CD14-positive monocyte (primary cell): ENCODE data around the gene DLK1. TPM values are rescaled to one million over a fixed set of nuclear protein-coding genes. Genes with fewer than 3 reads are reported as not detected.

Experiments used
- DNase-seq, 3 donors: peaks; one replicate each; pipeline ENCODE4 v3.0.0-alpha.2; 2011 to 2022
- H2AFZ ChIP-seq: 2 replicates; pipeline ENCODE4 v1.6.0; 2012; ENCODE audit warnings: mild to moderate bottlenecking, low read depth, low read length, inconsistent platforms; ENCODE audit not compliant: insufficient read depth, poor library complexity, severe bottlenecking
- H3K27ac ChIP-seq, 2 donors: 1 replicate in 1 of 2; 2 replicates in 1 of 2; pipeline ENCODE4 v1.5.1; 2012 to 2013; ENCODE audit warnings: low read length in 2 of 2, control low read depth in 1 of 2, inconsistent platforms in 1 of 2, low read depth in 1 of 2, mild to moderate bottlenecking in 1 of 2
- H3K27me3 ChIP-seq, 2 donors: one replicate each; pipeline versions ENCODE4 v1.6.0 to v1.6.1; 2011 to 2013; ENCODE audit warnings: low read length in 2 of 2; ENCODE audit not compliant: control insufficient read depth in 2 of 2, insufficient read depth in 2 of 2
- H3K36me3 ChIP-seq, 2 donors: replicated peaks in 1 of 2; 1 replicate in 1 of 2; 2 replicates in 1 of 2; pipeline versions ENCODE4 v1.5.1 to v1.6.1; 2012 to 2013; ENCODE audit warnings: low read length in 2 of 2, control low read depth in 1 of 2, inconsistent platforms in 1 of 2, mild to moderate bottlenecking in 1 of 2; ENCODE audit not compliant: insufficient read depth in 2 of 2, control insufficient read depth in 1 of 2
- H3K4me1 ChIP-seq, 2 donors: 1 replicate in 1 of 2; 2 replicates in 1 of 2; pipeline versions ENCODE4 v1.5.1 to v1.6.1; 2012 to 2013; ENCODE audit warnings: low read length in 2 of 2, control low read depth in 1 of 2, inconsistent platforms in 1 of 2, mild to moderate bottlenecking in 1 of 2, moderate library complexity in 1 of 2; ENCODE audit not compliant: insufficient read depth in 2 of 2, control insufficient read depth in 1 of 2
- H3K4me2 ChIP-seq: replicated peaks from 2 replicates; pipeline ENCODE3; 2012; ENCODE audit warnings: low read length, moderate library complexity, mild to moderate bottlenecking; ENCODE audit not compliant: poor library complexity, severe bottlenecking; ENCODE audit errors: extremely low read depth
- H3K4me3 ChIP-seq, 3 experiments: fragments of 200-600 bp in 1 of 3; sonication (generic) in 1 of 3; replicated peaks in 1 of 3; 1 replicate in 2 of 3; 2 replicates in 1 of 3; pipeline ENCODE4 v1.5.1; 2011 to 2013; ENCODE audit warnings: low read length in 3 of 3, mild to moderate bottlenecking in 3 of 3, control low read depth in 2 of 3, low read depth in 2 of 3, inconsistent platforms in 1 of 3, moderate library complexity in 1 of 3
- H3K79me2 ChIP-seq: 2 replicates; pipeline ENCODE4 v1.6.0; 2012; ENCODE audit warnings: mild to moderate bottlenecking, control low read depth, inconsistent platforms, low read length, moderate library complexity; ENCODE audit not compliant: insufficient read depth
- H3K9ac ChIP-seq: 2 replicates; pipeline ENCODE4 v1.6.0; 2017; ENCODE audit warnings: low read length, mild to moderate bottlenecking; ENCODE audit not compliant: insufficient read depth, poor library complexity, severe bottlenecking
- H3K9me3 ChIP-seq, 2 donors: replicated peaks in 1 of 2; 1 replicate in 1 of 2; 2 replicates in 1 of 2; pipeline versions ENCODE4 v1.5.1 to v1.6.1; 2012 to 2013; ENCODE audit warnings: low read length in 2 of 2, control low read depth in 1 of 2; ENCODE audit not compliant: control insufficient read depth in 1 of 2, insufficient read depth in 1 of 2
- H4K20me1 ChIP-seq: 2 replicates; pipeline ENCODE4 v1.6.0; 2012; ENCODE audit warnings: mild to moderate bottlenecking, low read length, control low read depth, moderate library complexity; ENCODE audit not compliant: insufficient read depth
- H3K27ac Mint-ChIP-seq, 7 donors: one replicate each; pipeline ENCODE4 v1.8.0; 2020; ENCODE audit warnings: mild to moderate bottlenecking in 7 of 7, mixed read lengths in 7 of 7, moderate library complexity in 6 of 7, inconsistent platforms in 2 of 7
- H3K27me3 Mint-ChIP-seq, 3 donors: one replicate each; pipeline ENCODE4 v1.8.0; 2021 to 2022; ENCODE audit warnings: low read depth in 3 of 3, mild to moderate bottlenecking in 3 of 3, mixed read lengths in 3 of 3, moderate library complexity in 3 of 3, inconsistent platforms in 1 of 3
- H3K36me3 Mint-ChIP-seq, 2 donors: one replicate each; pipeline ENCODE4 v1.8.0; 2020; ENCODE audit warnings: mixed read lengths in 2 of 2, inconsistent platforms in 1 of 2, mild to moderate bottlenecking in 1 of 2
- H3K4me1 Mint-ChIP-seq: one replicate; pipeline ENCODE4 v1.8.0; 2020; ENCODE audit warnings: mild to moderate bottlenecking, mixed read lengths
- H3K4me3 Mint-ChIP-seq, 2 donors: one replicate each; pipeline ENCODE4 v1.8.0; 2020; ENCODE audit warnings: mild to moderate bottlenecking in 2 of 2, mixed read lengths in 2 of 2, moderate library complexity in 1 of 2
- H3K9me3 Mint-ChIP-seq, 7 donors: one replicate each; pipeline ENCODE4 v1.8.0; 2020 to 2022; ENCODE audit warnings: mixed read lengths in 7 of 7, mild to moderate bottlenecking in 6 of 7, moderate library complexity in 6 of 7, inconsistent platforms in 2 of 7
- CTCF ChIP-seq: fragments of 200-600 bp; IDR thresholded peaks from one replicate; pipeline ENCODE4 v1.8.0; 2022; ENCODE audit warnings: antibody characterized with exemption, mild to moderate bottlenecking
- whole genome bisulfite sequencing: methylation state at CpG from one replicate; pipeline ENCODE4 v1.1.5; 2013; ENCODE audit warnings: missing lambda C conversion rate; ENCODE audit not compliant: insufficient coverage; 5-methylcytosine and 5-hydroxymethylcytosine counted together
- intact Hi-C, 2 donors: fragments of 100-400 bp; cut with micrococcal nuclease; formaldehyde crosslinking; loops; one replicate each; pipeline versions ENCODE4 v1.15.0 to v1.15.1; 2023
- polyA plus RNA-seq, 3 donors: library from polyadenylated mRNA; depleted of rRNA in 1 of 3; unstranded in 2 of 3; stranded (reverse) in 1 of 3; fragments of 300-500 nt in 2 of 3; fragments of >200 nt in 1 of 3; fragmentation: Illumina TruSeq in 2 of 3; gene quantifications; 1 replicate in 2 of 3; 2 replicates in 1 of 3; pipeline ENCODE4 v1.2.3, GENCODE V29; 2012 to 2021

The DLK1 gene
- polyA plus RNA-seq, 3 donors = 0.04 TPM; not detected in 2

- intact Hi-C loops = no loop called here
- no peaks in the 10 kb centered on the region for H3K79me2 ChIP-seq
- H2AFZ ChIP-seq = no peak overlapping the region
- Mint-ChIP-seq H3K27me3 (peaks cover 1 to 3% (median 2%) of the 10 kb centered on the region in 3 donors), H3K4me1 (no peaks in the 10 kb centered on the region), H3K4me3 (no peak overlapping the region), H3K36me3 (no peaks in the 10 kb centered on the region), H3K9me3 (no peaks in the 10 kb centered on the region), H3K27ac (peak overlapping the region in 1 of 7 donors; percentile 46)
- DNase-seq = no peak
- H3K36me3 ChIP-seq = no peaks in the 10 kb centered on the region
- H4K20me1 ChIP-seq = no peaks in the 10 kb centered on the region
- no peaks in the 10 kb centered on the region for H3K9me3 ChIP-seq
- no peaks in the 10 kb centered on the region for H3K4me1 ChIP-seq
- no peak for TF ChIP-seq CTCF
- H3K4me2 ChIP-seq = no peak overlapping the region
- no peak overlapping the region for H3K27ac ChIP-seq
- 96% methylated on average over 9 of the region's 11 CpGs for WGBS
- H3K27me3 ChIP-seq = no peaks in the 10 kb centered on the region
- H3K9ac ChIP-seq = no peak overlapping the region
- H3K4me3 ChIP-seq = no peak overlapping the region
Observed at GRCh38 chr14:100784523-100785337, 58.0 kb downstream of the DLK1 start.

GRCh38 chr14:100785338-100785615 is 58.6 kb downstream of the DLK1 start:
- H4K20me1 ChIP-seq = no peaks in the 10 kb centered on the region
- H3K9ac ChIP-seq = no peak overlapping the region
- H3K79me2 ChIP-seq = no peaks in the 10 kb centered on the region
- intact Hi-C loops = no loop called here
- H3K4me3 Mint-ChIP-seq = no peak overlapping the region
- H3K4me2 ChIP-seq = no peak overlapping the region
- TF ChIP-seq CTCF = no peak
- H3K36me3 Mint-ChIP-seq = no peaks in the 10 kb centered on the region
- H3K27ac ChIP-seq = no peak overlapping the region
- peaks cover 1 to 3% (median 2%) of the 10 kb centered on the region in 3 donors for H3K27me3 Mint-ChIP-seq
- H3K4me1 ChIP-seq = no peaks in the 10 kb centered on the region
- no peak overlapping the region for H3K4me3 ChIP-seq
- H3K9me3 ChIP-seq = no peaks in the 10 kb centered on the region
- H3K27ac Mint-ChIP-seq = peak overlapping the region in 1 of 7 donors; percentile 74
- WGBS = 97% methylated on average over 4 of the region's 4 CpGs
- no peaks in the 10 kb centered on the region for H3K36me3 ChIP-seq
- H2AFZ ChIP-seq = no peak overlapping the region
- H3K4me1 Mint-ChIP-seq = no peaks in the 10 kb centered on the region
- H3K27me3 ChIP-seq = no peaks in the 10 kb centered on the region
- no peak for DNase-seq
- no peaks in the 10 kb centered on the region for H3K9me3 Mint-ChIP-seq
